Stimulated activated naive B cell treated with anti-CD40 and anti-IgM and Interleukin-4, amounts not matched to agents 10 μg/mL and 1 μg/mL and 100 μg/mL, for 72 hours (primary cell): ENCODE data around the gene TAF1B.

Experiments
- ATAC-seq, 2 donors: fragments of 150-1000 bp; cut with Tn5 transposase; replicated peaks; 2 replicates each; pipeline ENCODE4 v1.10.0; 2021; ENCODE audit warnings: moderate library complexity in 1 of 2
- DNase-seq: peaks from one replicate; pipeline ENCODE4 v3.0.0; 2021
- H3K27ac Mint-ChIP-seq: one replicate; pipeline ENCODE4 v1.8.0; 2022; ENCODE audit warnings: mild to moderate bottlenecking, mixed read lengths
- H3K27me3 Mint-ChIP-seq, 2 donors: one replicate each; pipeline ENCODE4 v1.8.0; 2022; ENCODE audit warnings: mixed read lengths in 2 of 2
- H3K36me3 Mint-ChIP-seq, 2 donors: one replicate each; pipeline ENCODE4 v1.8.0; 2022; ENCODE audit warnings: mixed read lengths in 2 of 2, mild to moderate bottlenecking in 1 of 2
- H3K4me1 Mint-ChIP-seq, 2 donors: one replicate each; pipeline ENCODE4 v1.8.0; 2022; ENCODE audit warnings: mixed read lengths in 2 of 2, mild to moderate bottlenecking in 1 of 2
- H3K4me3 Mint-ChIP-seq, 2 donors: one replicate each; pipeline ENCODE4 v1.8.0; 2022; ENCODE audit warnings: mild to moderate bottlenecking in 2 of 2, mixed read lengths in 2 of 2, moderate library complexity in 1 of 2
- H3K9me3 Mint-ChIP-seq, 2 donors: one replicate each; pipeline ENCODE4 v1.8.0; 2022; ENCODE audit warnings: mixed read lengths in 2 of 2, mild to moderate bottlenecking in 1 of 2

Gene TAF1B

DNA sequence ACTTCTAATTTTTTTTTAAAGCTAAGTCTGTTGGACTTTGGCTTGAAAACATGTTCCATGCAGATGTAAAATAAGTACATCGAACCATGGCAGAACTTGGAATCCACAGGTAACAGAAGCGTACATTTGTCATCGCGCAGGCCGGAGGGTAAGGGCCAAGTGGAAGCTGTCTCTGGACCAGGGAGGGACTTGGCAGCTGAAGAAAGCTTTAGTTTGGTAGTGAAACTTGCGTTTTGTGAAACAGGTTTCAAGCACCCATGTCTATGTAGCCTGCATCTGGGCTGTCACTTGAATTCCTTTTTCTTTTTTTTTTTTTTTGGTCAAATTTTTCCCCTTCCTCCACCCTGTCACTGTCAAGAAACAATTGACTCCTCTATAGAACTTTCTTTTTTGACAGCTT is 128.6 kb downstream of the TAF1B start:
- no peak for ATAC-seq

GRCh38 chr2:9972621-9973479 is 129.6 kb downstream of the TAF1B start:
- Mint-ChIP-seq H3K9me3 (peaks cover 1 to 2% of the 10 kb centered on the region in 2 donors), H3K4me3 (no peak overlapping the region), H3K27me3 (peaks cover 13 to 24% of the 10 kb centered on the region in 2 donors), H3K4me1 (peaks cover 7 to 8% of the 10 kb centered on the region in 2 donors), H3K36me3 (no peaks in the 10 kb centered on the region), H3K27ac (no peak overlapping the region)
- DNase-seq (no peak), ATAC-seq (no peak)

More for the DNA sequence above, 128.6 kb downstream of the TAF1B start:
- H3K4me3 Mint-ChIP-seq: no peak overlapping the region
- no peaks in the 10 kb centered on the region for H3K9me3 Mint-ChIP-seq
- peaks cover 10 to 15% of the 10 kb centered on the region in 2 donors for H3K4me1 Mint-ChIP-seq
- DNase-seq: no peak
- no peak overlapping the region for H3K27ac Mint-ChIP-seq
- no peaks in the 10 kb centered on the region for H3K36me3 Mint-ChIP-seq
- H3K27me3 Mint-ChIP-seq: peaks cover 11 to 21% of the 10 kb centered on the region in 2 donors

DNA sequence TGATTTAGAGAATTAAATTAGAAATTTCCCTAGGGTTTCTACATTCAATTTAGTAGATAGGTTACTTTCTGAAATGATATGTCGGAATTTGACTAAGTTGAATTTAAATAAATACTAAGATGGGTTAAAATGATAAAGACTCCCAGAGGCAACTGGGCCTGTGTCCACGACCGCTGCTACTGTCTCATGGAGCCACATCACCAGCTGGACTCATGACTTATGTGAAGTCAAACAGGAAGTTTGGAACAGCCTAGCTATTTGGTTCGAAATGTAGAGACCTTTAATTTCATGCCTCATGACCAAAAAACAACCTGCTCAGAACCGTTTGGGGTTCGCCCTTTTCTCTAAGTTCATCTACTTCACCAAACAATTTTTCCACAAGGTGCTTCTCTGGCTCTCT is 130.4 kb downstream of the TAF1B start:
- H3K4me3 Mint-ChIP-seq: no peak overlapping the region
- peaks cover 6% of the 10 kb centered on the region in 2 donors for H3K9me3 Mint-ChIP-seq
- DNase-seq (no peak), ATAC-seq (no peak)
- peaks cover 18 to 31% of the 10 kb centered on the region in 2 donors for H3K27me3 Mint-ChIP-seq
- peaks cover 7% of the 10 kb centered on the region in 2 donors for H3K4me1 Mint-ChIP-seq
- H3K36me3 Mint-ChIP-seq: peaks cover 4 to 5% of the 10 kb centered on the region in 2 donors
- no peak overlapping the region for H3K27ac Mint-ChIP-seq

- Mint-ChIP-seq H3K9me3 (peaks cover 6% of the 10 kb centered on the region in 2 donors), H3K27ac (no peak overlapping the region), H3K4me3 (no peak overlapping the region), H3K4me1 (peaks cover 7% of the 10 kb centered on the region in 2 donors), H3K27me3 (peaks cover 18 to 31% of the 10 kb centered on the region in 2 donors), H3K36me3 (peaks cover 4 to 5% of the 10 kb centered on the region in 2 donors)
- ATAC-seq (no peak), DNase-seq (no peak)
These were observed 131.1 kb downstream of the TAF1B start for GRCh38 chr2:9974343-9974742.

DNA sequence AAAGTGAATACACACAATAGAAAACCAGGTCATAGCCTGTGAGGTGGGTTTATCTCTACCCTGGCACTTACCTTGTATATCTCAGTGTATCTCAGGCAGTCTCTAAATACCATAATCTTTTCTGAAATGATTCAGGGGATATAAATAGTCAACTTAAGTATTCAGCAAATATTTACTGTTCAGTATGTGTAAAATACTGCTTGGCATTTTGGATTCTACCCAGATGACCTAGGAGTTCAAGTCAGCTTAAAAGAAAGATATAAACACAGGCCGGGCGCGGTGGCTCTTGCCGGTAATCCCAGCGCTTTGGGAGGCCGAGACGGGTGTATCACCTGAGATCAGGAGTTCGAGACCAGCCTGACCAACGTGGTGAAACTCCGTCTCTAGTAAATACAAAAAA is 132.1 kb downstream of the TAF1B start:
- H3K36me3 Mint-ChIP-seq: peaks cover 4 to 5% of the 10 kb centered on the region in 2 donors
- DNase-seq (no peak), ATAC-seq (no peak)
- H3K9me3 Mint-ChIP-seq: peaks cover 6% of the 10 kb centered on the region in 2 donors
- H3K4me1 Mint-ChIP-seq: peaks cover 7% of the 10 kb centered on the region in 2 donors
- H3K27me3 Mint-ChIP-seq: peaks cover 18 to 36% of the 10 kb centered on the region in 2 donors
- no peak overlapping the region for H3K4me3 Mint-ChIP-seq
- H3K27ac Mint-ChIP-seq: no peak overlapping the region

DNA sequence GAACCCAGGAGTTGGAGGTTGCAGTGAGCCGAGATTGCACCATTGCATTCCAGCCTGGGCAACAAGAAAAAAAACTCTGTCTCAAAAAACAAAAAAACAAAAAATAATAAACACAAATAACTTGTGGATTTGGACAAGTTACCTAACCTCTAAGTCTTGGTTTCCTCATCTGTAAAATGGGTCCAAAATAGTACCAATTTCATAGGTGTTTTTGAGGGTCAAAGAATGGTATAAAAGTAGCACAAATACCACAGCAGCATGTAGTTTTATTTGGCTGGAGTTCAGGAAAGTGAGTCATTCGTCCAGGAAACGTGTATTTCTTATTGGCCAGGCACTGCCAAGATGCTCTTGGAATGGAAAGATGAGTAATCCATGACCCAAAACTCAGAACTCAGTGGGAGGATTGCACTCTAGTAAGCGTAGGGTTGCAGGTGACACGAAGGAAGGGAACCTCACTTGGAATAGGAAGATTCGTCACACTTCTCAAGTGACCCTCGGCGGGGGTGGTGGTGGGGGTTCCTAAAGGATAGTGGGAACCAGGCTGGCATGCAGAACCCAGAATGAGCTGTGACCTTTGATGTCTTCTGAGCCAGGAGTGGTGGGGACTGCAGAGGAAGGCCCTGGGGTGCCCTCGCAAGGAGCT is 132.7 kb downstream of the TAF1B start:
- no peak overlapping the region for H3K4me3 Mint-ChIP-seq
- no peak overlapping the region for H3K27ac Mint-ChIP-seq
- peaks cover 7% of the 10 kb centered on the region in 2 donors for H3K4me1 Mint-ChIP-seq
- H3K36me3 Mint-ChIP-seq: peaks cover 4 to 5% of the 10 kb centered on the region in 2 donors
- H3K27me3 Mint-ChIP-seq: peaks cover 24 to 40% of the 10 kb centered on the region in 2 donors
- ATAC-seq (no peak), DNase-seq (no peak)
- peaks cover 6% of the 10 kb centered on the region in 2 donors for H3K9me3 Mint-ChIP-seq

DNA sequence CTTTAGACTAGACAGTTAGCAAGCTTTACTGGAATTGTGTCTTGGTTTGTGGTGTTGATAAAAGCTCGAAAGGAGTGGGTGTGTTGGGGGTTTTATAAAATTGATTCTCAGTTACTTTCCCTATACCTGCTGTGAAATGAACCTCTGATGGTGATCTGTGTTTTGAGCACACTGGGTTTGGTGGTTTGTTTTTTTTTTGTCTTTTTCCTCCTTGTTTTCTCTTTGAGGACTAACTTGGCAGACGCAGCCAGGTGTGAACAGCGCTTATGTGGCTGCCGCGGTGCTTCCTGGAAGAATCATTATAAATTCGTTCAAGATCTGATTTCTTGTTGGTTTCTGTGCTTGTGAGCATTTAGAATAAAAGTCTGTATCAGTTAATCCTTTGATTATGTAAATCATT is 136.7 kb downstream of the TAF1B start:
- Mint-ChIP-seq H3K4me3 (no peak overlapping the region), H3K27ac (no peak overlapping the region), H3K4me1 (peaks cover 11 to 15% of the 10 kb centered on the region in 2 donors), H3K27me3 (peaks cover 31 to 41% of the 10 kb centered on the region in 2 donors), H3K36me3 (peaks cover 4 to 5% of the 10 kb centered on the region in 2 donors), H3K9me3 (peaks cover 6% of the 10 kb centered on the region in 2 donors)
- no peak for DNase-seq
- ATAC-seq: no peak

GRCh38 chr2:9980520-9980919 is 137.2 kb downstream of the TAF1B start:
- no peak for ATAC-seq
- H3K4me3 Mint-ChIP-seq: no peak overlapping the region
- peaks cover 6% of the 10 kb centered on the region in 2 donors for H3K9me3 Mint-ChIP-seq
- H3K4me1 Mint-ChIP-seq: peaks cover 11 to 15% of the 10 kb centered on the region in 2 donors
- no peak overlapping the region for H3K27ac Mint-ChIP-seq
- DNase-seq: no peak
- peaks cover 31 to 41% of the 10 kb centered on the region in 2 donors for H3K27me3 Mint-ChIP-seq
- H3K36me3 Mint-ChIP-seq: peaks cover 4 to 5% of the 10 kb centered on the region in 2 donors

DNA sequence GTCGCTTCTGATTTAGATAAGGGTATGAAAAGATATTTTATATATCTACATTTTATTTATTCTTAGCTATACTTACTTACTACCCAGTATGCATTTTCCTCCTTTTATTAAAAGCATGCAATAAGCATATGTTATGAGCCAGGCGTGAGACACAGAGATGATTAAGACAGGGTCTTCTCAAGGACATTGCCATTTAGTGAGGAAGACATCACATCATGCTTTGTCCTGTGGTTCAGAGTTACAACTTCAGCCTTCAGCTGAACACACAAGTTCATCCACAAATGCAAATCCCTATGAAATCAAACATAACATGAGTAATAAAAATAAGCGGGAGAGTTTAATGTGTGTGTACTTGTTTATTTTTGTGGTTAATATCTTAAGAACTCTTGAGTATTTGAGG is 138.4 kb downstream of the TAF1B start:
- ATAC-seq: no peak
- peaks cover 27 to 33% of the 10 kb centered on the region in 2 donors for H3K27me3 Mint-ChIP-seq
- no peak overlapping the region for H3K4me3 Mint-ChIP-seq
- H3K9me3 Mint-ChIP-seq: peaks cover 6% of the 10 kb centered on the region in 2 donors
- peaks cover 8 to 15% of the 10 kb centered on the region in 2 donors for H3K4me1 Mint-ChIP-seq
- H3K27ac Mint-ChIP-seq: no peak overlapping the region
- no peak for DNase-seq
- peaks cover 4 to 5% of the 10 kb centered on the region in 2 donors for H3K36me3 Mint-ChIP-seq

DNA sequence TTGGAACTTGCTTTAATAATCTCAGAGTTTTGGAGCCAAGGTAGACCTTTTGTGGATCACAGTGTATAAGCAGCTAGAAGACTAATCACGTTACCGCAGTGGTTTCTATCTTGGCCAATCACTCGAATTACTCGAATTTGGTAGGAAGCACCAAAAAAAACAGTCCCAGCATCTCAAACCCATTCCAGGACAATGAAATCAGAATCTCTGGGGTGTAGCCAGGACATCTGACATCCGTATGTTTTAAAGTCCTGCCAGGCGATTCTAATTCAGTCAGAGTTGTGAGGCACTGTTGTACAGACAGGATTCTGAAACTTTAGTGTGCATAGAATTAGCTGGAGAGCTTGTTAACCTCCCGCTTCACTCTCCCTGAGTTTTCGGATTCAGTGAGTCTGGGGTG is 139.0 kb downstream of the TAF1B start:
- peaks cover 8 to 15% of the 10 kb centered on the region in 2 donors for H3K4me1 Mint-ChIP-seq
- no peak overlapping the region for H3K4me3 Mint-ChIP-seq
- DNase-seq (no peak), ATAC-seq (no peak)
- no peak overlapping the region for H3K27ac Mint-ChIP-seq
- H3K36me3 Mint-ChIP-seq: peaks cover 4 to 5% of the 10 kb centered on the region in 2 donors
- peaks cover 23 to 28% of the 10 kb centered on the region in 2 donors for H3K27me3 Mint-ChIP-seq
- H3K9me3 Mint-ChIP-seq: peaks cover 6% of the 10 kb centered on the region in 2 donors

DNA sequence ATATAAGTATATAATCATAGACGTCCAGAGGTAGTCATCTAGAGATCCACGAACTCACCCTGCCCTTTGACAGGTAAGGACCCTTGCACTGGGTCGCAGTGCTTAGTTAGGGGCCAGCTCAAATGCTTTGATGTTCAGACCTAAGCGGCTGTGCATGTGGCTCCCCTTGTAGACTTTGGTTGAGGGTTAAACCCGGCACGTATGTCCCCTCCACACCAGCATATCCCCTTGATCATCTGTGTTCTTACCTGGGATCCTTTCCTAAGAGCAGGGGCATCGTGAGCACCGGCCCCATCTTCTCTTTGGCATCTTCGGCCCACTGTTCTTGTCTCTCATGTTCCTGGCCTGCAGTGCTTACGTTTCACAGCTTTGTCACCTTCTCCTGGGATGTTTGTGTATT is 139.6 kb downstream of the TAF1B start:
- H3K27ac Mint-ChIP-seq: no peak overlapping the region

DNA sequence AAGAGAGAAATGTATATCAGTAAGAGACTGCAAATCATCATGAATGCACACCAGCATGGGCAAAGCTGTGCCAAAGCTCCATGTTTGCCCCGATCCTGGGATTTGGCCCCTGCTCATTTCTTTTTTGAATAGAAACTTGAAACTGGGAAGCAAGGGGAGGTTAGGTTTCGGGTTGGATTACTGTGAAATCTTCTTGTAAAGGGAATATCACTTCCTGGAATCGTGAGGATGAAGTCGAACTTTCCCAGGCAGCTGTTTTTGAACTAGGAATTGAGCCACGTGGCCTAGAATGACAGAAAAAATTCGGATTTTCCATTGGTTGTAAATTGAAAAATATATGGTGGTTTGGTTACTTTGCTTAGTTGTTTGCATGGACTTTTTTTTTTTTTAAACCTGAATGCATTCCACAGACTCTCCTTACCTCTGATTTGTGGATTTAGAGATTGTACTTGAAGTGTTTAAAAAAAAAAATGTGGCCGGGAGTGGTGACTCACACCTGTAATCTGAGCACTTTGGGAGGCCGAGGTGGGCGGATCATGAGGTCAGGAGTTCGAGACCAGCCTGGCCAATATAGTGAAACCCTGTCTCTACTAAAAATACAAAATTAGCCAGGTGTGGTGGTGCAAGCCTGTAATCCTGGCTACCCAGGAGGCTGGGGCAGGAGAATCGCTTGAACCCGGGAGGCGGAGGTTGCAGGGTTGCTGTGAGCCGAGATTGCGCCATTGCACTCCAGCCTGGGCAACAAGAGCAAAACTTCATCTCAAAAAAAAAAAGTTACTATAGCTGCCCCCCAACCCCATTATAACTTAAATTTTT is 140.3 kb downstream of the TAF1B start:
- no peak for DNase-seq
- Mint-ChIP-seq H3K9me3 (no peaks in the 10 kb centered on the region), H3K36me3 (no peaks in the 10 kb centered on the region), H3K4me3 (no peak overlapping the region), H3K27ac (no peak overlapping the region), H3K4me1 (peaks cover 4 to 8% of the 10 kb centered on the region in 2 donors), H3K27me3 (peaks cover 17 to 20% of the 10 kb centered on the region in 2 donors)
- ATAC-seq: no peak

More for the DNA sequence above, 139.6 kb downstream of the TAF1B start:
- Mint-ChIP-seq H3K27me3 (peaks cover 22 to 27% of the 10 kb centered on the region in 2 donors), H3K9me3 (peaks cover 4 to 5% of the 10 kb centered on the region in 2 donors), H3K4me3 (no peak overlapping the region), H3K36me3 (peaks cover 4 to 5% of the 10 kb centered on the region in 2 donors), H3K4me1 (peaks cover 7 to 13% of the 10 kb centered on the region in 2 donors)
- ATAC-seq: no peak
- DNase-seq: no peak
